RWPE2 (cell line): ENCODE measurements around the gene GALNT18.

Source experiments
- ATAC-seq: fragments of 200-7000 bp; cut with Tn5 transposase; 3 replicates; pipeline ENCODE4 v1.9.1; 2021; ENCODE audit warnings: low read depth
- DNase-seq: peaks from one replicate; pipeline ENCODE4 v3.0.0-alpha.2; 2020; ENCODE audit warnings: low spot score
- H3K27ac ChIP-seq: fragments of 450-650 bp; 2 replicates; pipeline ENCODE4 v1.5.1; 2017; ENCODE audit warnings: mild to moderate bottlenecking; ENCODE audit not compliant: poor library complexity, severe bottlenecking
- H3K27me3 ChIP-seq: fragments of 250-450 bp; sonication (Bioruptor Pico); 2 replicates; pipeline ENCODE4 v1.5.1; 2021; ENCODE audit warnings: mild to moderate bottlenecking, moderate library complexity; ENCODE audit not compliant: insufficient read depth, poor library complexity, severe bottlenecking
- H3K36me3 ChIP-seq: fragments of 250-450 bp; sonication (Bioruptor Pico); 2 replicates; pipeline ENCODE4 v1.5.1; 2020; ENCODE audit warnings: low read depth, mild to moderate bottlenecking, moderate library complexity
- H3K4me1 ChIP-seq: fragments of 250-450 bp; sonication (Bioruptor Pico); 2 replicates; pipeline ENCODE4 v1.5.1; 2021; ENCODE audit warnings: mild to moderate bottlenecking, moderate library complexity; ENCODE audit not compliant: insufficient read depth, poor library complexity, severe bottlenecking
- H3K4me3 ChIP-seq: fragments of 250-450 bp; sonication (Bioruptor Pico); 2 replicates; pipeline ENCODE4 v1.5.1; 2021; ENCODE audit warnings: mild to moderate bottlenecking, moderate library complexity; ENCODE audit not compliant: severe bottlenecking
- H3K9me3 ChIP-seq: fragments of 250-450 bp; sonication (Bioruptor Pico); 2 replicates; pipeline ENCODE4 v1.5.1; 2021; ENCODE audit warnings: mild to moderate bottlenecking, moderate library complexity; ENCODE audit not compliant: severe bottlenecking
- TF ChIP-seq, protein P1 (sequence below): fragments of 450-650 bp; IDR thresholded peaks from one replicate; pipeline ENCODE4 v1.5.1; 2017; ENCODE audit warnings: mild to moderate bottlenecking, moderate library complexity; ENCODE audit not compliant: poor library complexity, severe bottlenecking

Gene GALNT18

DNA sequence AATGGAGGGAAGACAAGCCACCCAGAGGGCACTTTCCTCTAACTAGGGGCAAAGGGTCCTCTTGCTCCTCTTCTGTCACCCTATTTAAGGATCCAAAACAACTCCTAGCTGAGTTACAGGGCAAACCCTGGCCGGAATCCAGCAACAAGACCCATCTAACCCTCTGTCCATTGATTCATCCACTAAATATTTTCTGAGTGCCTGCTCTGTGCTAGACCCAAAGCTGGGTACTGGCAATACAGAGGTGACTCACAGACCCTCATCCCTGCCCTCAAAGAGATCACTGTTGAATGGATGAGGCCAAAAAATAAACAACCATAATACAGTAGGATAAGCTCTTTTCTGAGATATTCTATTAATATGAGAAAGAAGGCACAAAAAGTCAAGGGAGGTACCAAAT is 4.3 kb upstream of the GALNT18 start:
- Histone ChIP-seq H3K9me3 (no peaks in the 10 kb centered on the region), H3K4me3 (no peak overlapping the region), H3K36me3 (no peaks in the 10 kb centered on the region), H3K27me3 (no peaks in the 10 kb centered on the region), H3K27ac (no peak overlapping the region), H3K4me1 (peaks cover 3% of the 10 kb centered on the region)
- ATAC-seq (peak; percentile 30; the same call in 2 of the 3 replicates), DNase-seq (no peak)
- TF ChIP-seq, protein P1, sequence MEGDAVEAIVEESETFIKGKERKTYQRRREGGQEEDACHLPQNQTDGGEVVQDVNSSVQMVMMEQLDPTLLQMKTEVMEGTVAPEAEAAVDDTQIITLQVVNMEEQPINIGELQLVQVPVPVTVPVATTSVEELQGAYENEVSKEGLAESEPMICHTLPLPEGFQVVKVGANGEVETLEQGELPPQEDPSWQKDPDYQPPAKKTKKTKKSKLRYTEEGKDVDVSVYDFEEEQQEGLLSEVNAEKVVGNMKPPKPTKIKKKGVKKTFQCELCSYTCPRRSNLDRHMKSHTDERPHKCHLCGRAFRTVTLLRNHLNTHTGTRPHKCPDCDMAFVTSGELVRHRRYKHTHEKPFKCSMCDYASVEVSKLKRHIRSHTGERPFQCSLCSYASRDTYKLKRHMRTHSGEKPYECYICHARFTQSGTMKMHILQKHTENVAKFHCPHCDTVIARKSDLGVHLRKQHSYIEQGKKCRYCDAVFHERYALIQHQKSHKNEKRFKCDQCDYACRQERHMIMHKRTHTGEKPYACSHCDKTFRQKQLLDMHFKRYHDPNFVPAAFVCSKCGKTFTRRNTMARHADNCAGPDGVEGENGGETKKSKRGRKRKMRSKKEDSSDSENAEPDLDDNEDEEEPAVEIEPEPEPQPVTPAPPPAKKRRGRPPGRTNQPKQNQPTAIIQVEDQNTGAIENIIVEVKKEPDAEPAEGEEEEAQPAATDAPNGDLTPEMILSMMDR, result no peak

DNA sequence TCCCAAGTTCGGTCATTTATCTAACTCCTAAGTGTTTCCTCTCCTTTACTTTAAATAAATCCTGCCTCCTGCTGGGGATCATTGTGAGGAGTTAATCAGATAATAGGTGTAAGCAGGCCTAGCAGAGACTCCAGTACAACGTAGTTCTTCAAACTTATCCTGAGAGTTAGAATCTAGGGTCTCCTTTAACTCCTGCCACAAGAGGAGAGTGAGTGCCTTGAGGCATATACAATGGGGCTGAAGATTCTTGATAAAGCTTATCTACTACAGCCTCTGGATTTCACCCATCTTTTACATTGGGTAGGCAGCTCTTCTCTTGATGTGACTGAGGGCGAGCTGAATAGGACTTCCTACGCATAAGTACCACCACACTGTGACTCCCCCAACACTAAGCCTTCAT is 3.1 kb upstream of the GALNT18 start:
- no peak overlapping the region for H3K4me3 ChIP-seq
- no peaks in the 10 kb centered on the region for H3K9me3 ChIP-seq
- TF ChIP-seq, protein P1, result no peak
- ATAC-seq (no peak), DNase-seq (no peak)
- H3K27ac ChIP-seq, result no peak overlapping the region
- no peaks in the 10 kb centered on the region for H3K36me3 ChIP-seq
- no peaks in the 10 kb centered on the region for H3K27me3 ChIP-seq
- H3K4me1 ChIP-seq, result peaks cover 3% of the 10 kb centered on the region

DNA sequence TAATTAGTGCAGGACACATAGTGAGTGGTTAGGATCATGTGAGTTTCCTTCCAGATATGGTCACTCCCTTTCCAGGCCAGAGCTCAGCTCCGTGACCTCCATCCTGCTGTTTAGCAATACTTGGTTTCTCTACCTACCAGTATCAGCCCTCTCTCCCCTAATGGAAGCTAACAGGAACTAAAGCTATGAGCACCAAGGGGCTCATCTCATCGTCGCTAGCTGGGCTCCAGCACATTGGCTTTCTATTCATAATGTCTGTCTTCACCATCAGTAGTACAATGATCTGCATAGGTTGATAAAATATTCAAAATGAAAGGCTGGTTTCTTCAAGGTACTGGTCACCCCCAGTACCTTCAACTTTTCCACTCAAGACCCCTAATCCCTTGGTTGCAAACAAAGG is 2.4 kb upstream of the GALNT18 start:
- no peaks in the 10 kb centered on the region for H3K36me3 ChIP-seq
- peaks cover 3% of the 10 kb centered on the region for H3K4me1 ChIP-seq
- no peak overlapping the region for H3K27ac ChIP-seq
- no peaks in the 10 kb centered on the region for H3K27me3 ChIP-seq
- DNase-seq (no peak), ATAC-seq (no peak)
- TF ChIP-seq, protein P1, result no peak
- H3K4me3 ChIP-seq, result no peak overlapping the region
- H3K9me3 ChIP-seq, result no peaks in the 10 kb centered on the region

DNA sequence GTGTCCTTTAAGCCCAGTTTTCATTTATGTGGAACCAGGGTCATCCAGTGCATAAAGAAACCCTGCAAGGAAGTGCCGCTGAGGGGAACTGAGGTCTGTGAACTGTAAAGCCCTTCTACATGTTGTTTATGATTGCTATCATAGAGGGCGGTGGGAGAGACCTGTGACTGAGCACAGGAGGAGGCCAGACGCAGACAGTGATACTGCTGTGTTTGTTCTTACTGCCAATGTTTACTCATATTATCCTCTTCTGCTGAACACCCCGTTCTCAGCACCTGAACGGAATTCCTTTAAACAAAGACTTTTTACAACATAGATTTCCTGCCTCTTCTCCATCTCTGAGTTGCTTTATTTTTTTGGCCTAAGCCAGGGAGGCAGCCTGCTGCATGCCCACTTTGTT is 967 bp upstream of the GALNT18 start:
- ATAC-seq (no peak), DNase-seq (no peak)
- no peak overlapping the region for H3K4me3 ChIP-seq
- H3K27me3 ChIP-seq, result no peaks in the 10 kb centered on the region
- H3K4me1 ChIP-seq, result peaks cover 3% of the 10 kb centered on the region
- no peaks in the 10 kb centered on the region for H3K9me3 ChIP-seq
- H3K36me3 ChIP-seq, result no peaks in the 10 kb centered on the region
- no peak overlapping the region for H3K27ac ChIP-seq
- TF ChIP-seq, protein P1, result no peak

DNA sequence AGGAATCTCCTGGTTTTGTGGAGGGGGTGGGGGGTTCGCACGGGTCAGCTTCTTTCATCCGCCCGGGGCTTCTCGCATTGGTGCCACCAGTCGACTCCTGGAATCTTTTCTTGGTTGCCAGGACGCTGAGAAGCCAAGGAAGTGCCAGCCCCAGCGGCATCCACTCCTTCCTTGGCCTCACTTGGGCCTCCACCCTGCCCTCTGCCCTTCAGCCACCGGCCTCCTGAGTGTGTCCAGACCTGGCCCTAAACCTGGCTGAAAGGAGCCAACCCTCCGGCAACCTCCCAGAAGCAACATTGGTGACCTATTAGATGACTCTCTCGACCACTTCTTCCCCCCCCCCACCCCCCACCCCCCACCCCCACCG is 518 bp upstream of the GALNT18 start:
- Histone ChIP-seq H3K9me3 (no peaks in the 10 kb centered on the region), H3K27me3 (no peaks in the 10 kb centered on the region), H3K36me3 (no peaks in the 10 kb centered on the region), H3K4me1 (peaks cover 3% of the 10 kb centered on the region), H3K27ac (no peak overlapping the region), H3K4me3 (peak overlapping the region; percentile 8)
- no peak; the same call in 2 of the 3 replicates for ATAC-seq
- DNase-seq, result no peak
- TF ChIP-seq, protein P1, result no peak
